ENCODE data around the gene SLC17A1. TPM values are rescaled to one million over a fixed set of nuclear protein-coding genes. Genes with fewer than 3 reads are reported as not detected.

The SLC17A1 gene
- total and polyA plus RNA-seq, 2 of the 4 experiments (the other 2 are of a cell fraction) = not detected

DNA sequence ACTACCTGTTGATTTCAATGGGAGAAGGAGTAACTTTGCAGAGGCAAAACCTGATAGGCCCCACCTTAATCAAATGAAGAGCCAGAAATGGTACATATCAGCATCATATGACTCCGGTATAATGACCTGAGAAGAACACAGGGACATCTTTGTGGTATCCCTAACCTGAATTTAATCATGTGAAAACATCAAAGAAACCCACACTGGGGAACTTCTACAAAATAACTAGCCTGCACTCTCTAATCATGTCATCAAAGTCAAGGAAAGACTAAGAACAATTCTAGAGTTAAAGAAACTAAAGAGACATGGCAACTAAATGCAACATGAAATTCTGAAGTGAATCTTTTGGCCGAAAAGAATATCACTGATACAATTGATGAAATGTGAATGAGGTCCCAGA is 42.4 kb downstream of the SLC17A1 start:
- no peak overlapping the region for H3K4ac ChIP-seq (ENCODE audit: low read depth, low read length)
- no peaks in the 10 kb centered on the region for H3K9me3 ChIP-seq (ENCODE audit: control insufficient read depth, insufficient read depth, low read length)
- no peak overlapping the region for H2BK20ac ChIP-seq (ENCODE audit: low read depth, low read length)
- no peak overlapping the region for H3K14ac ChIP-seq (replicated peaks; ENCODE audit: low read depth, low read length)
- H2AK9ac ChIP-seq (replicated peaks; ENCODE audit: low read depth, low read length, poor library complexity) = no peak overlapping the region
- H4K91ac ChIP-seq (ENCODE audit: insufficient read depth, low read depth, low read length) = no peak overlapping the region
- no peak overlapping the region for H3K9ac ChIP-seq (ENCODE audit: low read depth, low read length)
- no peaks in the 10 kb centered on the region for H3K36me3 ChIP-seq (ENCODE audit: control insufficient read depth, insufficient read depth, low read length)
- TF ChIP-seq RCOR1 (IDR thresholded peaks at IDR 0.05; ENCODE audit: insufficient replicate concordance, low read length) (no peak), MAFK (IDR thresholded peaks at IDR 0.05; ENCODE audit: low read depth, low read length) (no peak), RAD21 (IDR thresholded peaks at IDR 0.05; ENCODE audit: low read length) (no peak), FOS (IDR thresholded peaks at IDR 0.05; ENCODE audit: low read depth, low read length) (no peak), MAZ (IDR thresholded peaks at IDR 0.05; ENCODE audit: borderline replicate concordance, low read depth, low read length) (no peak)
- H3K27ac ChIP-seq (ENCODE audit: insufficient read depth, low read length) = no peak overlapping the region
- POLR2A ChIA-PET (ENCODE audit: unreplicated experiment) = no interaction called here
- 60% methylated on average over 1 of the region's 2 CpGs; no CpG with 5 or more reads in 1 of the 2 experiments for WGBS, 2 experiments (ENCODE audit: extremely low coverage in 2 of 2, insufficient read length in 1 of 2)
- H3K4me2 ChIP-seq (ENCODE audit: low read depth, low read length) = no peak overlapping the region
- H3K56ac ChIP-seq (ENCODE audit: extremely low read depth, insufficient read depth, low read length) = no peak overlapping the region
- no peaks in the 10 kb centered on the region for H3K9me1 ChIP-seq (ENCODE audit: insufficient read depth, low read length)
- no peak overlapping the region for H2BK5ac ChIP-seq (ENCODE audit: low read depth, low read length, poor library complexity, severe bottlenecking)
- H3K18ac ChIP-seq (ENCODE audit: low read depth, low read length) = no peak overlapping the region
- intact Hi-C loops (cut with micrococcal nuclease) = loop anchor here (2.0 kb wide), 1 partner anchor 213 kb away; no protein-coding TSS in a partner anchor
- no peak overlapping the region for H3K23ac ChIP-seq (ENCODE audit: low read depth, low read length)
- dilution Hi-C loops (cut with HindIII; ENCODE audit: low sequenced_read_pairs, unreplicated experiment) = no loop called here
- no peaks in the 10 kb centered on the region for H3K4me1 ChIP-seq (ENCODE audit: control insufficient read depth, insufficient read depth, low read length)
- no peak for DNase-seq
- no peaks in the 10 kb centered on the region for H3K27me3 ChIP-seq (ENCODE audit: control insufficient read depth, insufficient read depth, low read length)
- no peak overlapping the region for H3K4me3 ChIP-seq (ENCODE audit: insufficient read depth, low read depth, low read length)
- H2AFZ ChIP-seq (replicated peaks; ENCODE audit: low read length, poor library complexity) = no peak overlapping the region
- CTCF ChIA-PET = interaction anchor here (0.5 to 0.9 kb wide), 3 partner anchors 10 to 218 kb away, joined by 3 to 4 read pairs (median 3); no protein-coding TSS in a partner anchor
- in situ Hi-C loops (cut with MboI; ENCODE audit: low sequenced_read_pairs) = no loop called here
- no peak overlapping the region for H2BK15ac ChIP-seq (ENCODE audit: low read depth, low read length)
- H2AK5ac ChIP-seq (ENCODE audit: low read depth, low read length) = no peak overlapping the region
- no peaks in the 10 kb centered on the region for H3K79me1 ChIP-seq (ENCODE audit: low read depth in 1 of 2, low read length in 2 of 2)
- no peaks in the 10 kb centered on the region for H4K20me1 ChIP-seq (ENCODE audit: insufficient read depth, low read length)
- no peak overlapping the region for H2BK120ac ChIP-seq (ENCODE audit: low read depth, low read length)
- no peak for ATAC-seq (ENCODE audit: low read depth)
- H4K8ac ChIP-seq (ENCODE audit: low read depth in 2 of 2, low read length in 2 of 2) = no peak overlapping the region
- no TSS peak for BruUV-seq (replicated peaks)
- H4K5ac ChIP-seq (ENCODE audit: low read depth, low read length) = no peak overlapping the region
